Trophoblast cell (in vitro differentiated cells and primary cell): ENCODE measurements around the gene DIAPH2.

Source experiments
- DNase-seq, 2 donors: peaks; one replicate each; pipeline ENCODE4 v3.0.0-alpha.2; 2016
- H2AFZ ChIP-seq: 2 replicates; pipeline ENCODE4 v1.6.1; 2013; ENCODE audit warnings: low read length, moderate library complexity, mild to moderate bottlenecking; ENCODE audit not compliant: insufficient read depth, poor library complexity
- H2AK5ac ChIP-seq: 2 replicates; pipeline ENCODE4 v1.6.1; 2013; ENCODE audit warnings: mild to moderate bottlenecking, low read length
- H2BK120ac ChIP-seq: 2 replicates; pipeline ENCODE4 v1.6.1; 2013; ENCODE audit warnings: low read length, mild to moderate bottlenecking, moderate library complexity; ENCODE audit not compliant: insufficient read depth, poor library complexity
- H2BK12ac ChIP-seq: 2 replicates; pipeline ENCODE4 v1.6.1; 2013; ENCODE audit warnings: mild to moderate bottlenecking, low read length, moderate library complexity
- H2BK5ac ChIP-seq: 2 replicates; pipeline ENCODE4 v1.6.1; 2013; ENCODE audit warnings: low read length, low read depth, moderate library complexity, mild to moderate bottlenecking; ENCODE audit not compliant: poor library complexity
- H3K14ac ChIP-seq: 2 replicates; pipeline ENCODE4 v1.6.1; 2013; ENCODE audit warnings: mild to moderate bottlenecking, low read length
- H3K18ac ChIP-seq: 2 replicates; pipeline ENCODE4 v1.6.1; 2013; ENCODE audit warnings: mild to moderate bottlenecking, low read length
- H3K23ac ChIP-seq: 2 replicates; pipeline ENCODE4 v1.6.1; 2013; ENCODE audit warnings: low read length
- H3K27ac ChIP-seq: 2 replicates; pipeline ENCODE4 v1.5.1; 2013; ENCODE audit warnings: low read depth, mild to moderate bottlenecking, inconsistent platforms, low read length, moderate library complexity
- H3K27me3 ChIP-seq: 2 replicates; pipeline ENCODE4 v1.6.1; 2013; ENCODE audit warnings: inconsistent platforms, mild to moderate bottlenecking, low read length, moderate library complexity; ENCODE audit not compliant: insufficient read depth
- H3K36me3 ChIP-seq, 2 experiments: 1 replicate in 1 of 2; 2 replicates in 1 of 2; pipeline ENCODE4 v1.6.1; 2013; ENCODE audit warnings: low read length in 2 of 2, mild to moderate bottlenecking in 2 of 2, moderate library complexity in 1 of 2; ENCODE audit not compliant: insufficient read depth in 2 of 2, control insufficient read depth in 1 of 2
- H3K4ac ChIP-seq: 2 replicates; pipeline ENCODE4 v1.6.1; 2013; ENCODE audit warnings: low read depth, mild to moderate bottlenecking, low read length, moderate library complexity
- H3K4me1 ChIP-seq, 2 experiments: 1 replicate in 1 of 2; 2 replicates in 1 of 2; pipeline ENCODE4 v1.6.1; 2013; ENCODE audit warnings: low read length in 2 of 2, mild to moderate bottlenecking in 2 of 2, moderate library complexity in 1 of 2; ENCODE audit not compliant: insufficient read depth in 2 of 2, control insufficient read depth in 1 of 2
- H3K4me2 ChIP-seq: 2 replicates; pipeline ENCODE4 v1.6.1; 2013; ENCODE audit warnings: inconsistent platforms, mild to moderate bottlenecking, low read length, moderate library complexity
- H3K4me3 ChIP-seq: 2 replicates; pipeline ENCODE4 v1.5.1; 2013; ENCODE audit warnings: mild to moderate bottlenecking, low read depth, low read length, inconsistent platforms
- H3K79me1 ChIP-seq: one replicate; pipeline ENCODE4 v1.6.1; 2013; ENCODE audit warnings: low read length
- H3K79me2 ChIP-seq: 2 replicates; pipeline ENCODE4 v1.6.1; 2013; ENCODE audit warnings: low read length, mild to moderate bottlenecking; ENCODE audit not compliant: control insufficient read depth, insufficient read depth, poor library complexity
- H3K9ac ChIP-seq: 2 replicates; pipeline ENCODE4 v1.6.1; 2013; ENCODE audit warnings: mild to moderate bottlenecking, low read length
- H3K9me3 ChIP-seq: 2 replicates; pipeline ENCODE4 v1.6.1; 2013; ENCODE audit warnings: low read depth, mild to moderate bottlenecking, control low read depth, inconsistent platforms, low read length; ENCODE audit not compliant: insufficient read depth
- H4K12ac ChIP-seq: 2 replicates; pipeline ENCODE4 v1.6.1; 2013; ENCODE audit warnings: low read depth, mild to moderate bottlenecking, low read length, moderate library complexity
- H4K8ac ChIP-seq: 2 replicates; pipeline ENCODE4 v1.6.1; 2013; ENCODE audit warnings: low read depth, mild to moderate bottlenecking, low read length, moderate library complexity
- H4K91ac ChIP-seq: one replicate; pipeline ENCODE4 v1.6.1; 2013; ENCODE audit warnings: low read depth, mild to moderate bottlenecking, low read length, moderate library complexity
- WGBS: extraction: QIAGEN DNeasy Blood & Tissue Kit; methylation state at CpG from one replicate; pipeline ENCODE4 v1.1.7; 2013; ENCODE audit warnings: missing lambda C conversion rate; ENCODE audit not compliant: insufficient read length, insufficient coverage; ENCODE audit errors: extremely low coverage; 5-methylcytosine and 5-hydroxymethylcytosine counted together

Gene DIAPH2

GRCh38 chrX:96906741-96907140 lies 222.1 kb downstream of the DIAPH2 start:
- H2AFZ ChIP-seq: no peak overlapping the region
- H2BK120ac ChIP-seq: no peak overlapping the region
- no peak overlapping the region for H2AK5ac ChIP-seq
- no peak overlapping the region for H3K14ac ChIP-seq
- no peak overlapping the region for H3K4ac ChIP-seq
- no peaks in the 10 kb centered on the region for H3K79me2 ChIP-seq
- no peak overlapping the region for H4K12ac ChIP-seq
- H3K18ac ChIP-seq: no peak overlapping the region
- no peaks in the 10 kb centered on the region for H3K4me1 ChIP-seq
- H3K23ac ChIP-seq: no peak overlapping the region
- no peaks in the 10 kb centered on the region for H3K36me3 ChIP-seq
- H3K79me1 ChIP-seq: no peaks in the 10 kb centered on the region
- H3K4me3 ChIP-seq: no peak overlapping the region
- H3K4me2 ChIP-seq: no peak overlapping the region
- no peak overlapping the region for H4K91ac ChIP-seq
- H2BK5ac ChIP-seq: no peak overlapping the region
- no peaks in the 10 kb centered on the region for H3K9me3 ChIP-seq
- no peak overlapping the region for H3K9ac ChIP-seq
- H3K27ac ChIP-seq: no peak overlapping the region
- no CpG with 5 or more reads among the region's 2 CpGs for WGBS
- DNase-seq: no peak
- no peak overlapping the region for H4K8ac ChIP-seq
- H3K27me3 ChIP-seq: no peaks in the 10 kb centered on the region
- no peak overlapping the region for H2BK12ac ChIP-seq

GRCh38 chrX:96907516-96908272 lies 223.1 kb downstream of the DIAPH2 start:
- Histone ChIP-seq H2AFZ (no peak overlapping the region), H3K36me3 (no peaks in the 10 kb centered on the region), H3K9ac (no peak overlapping the region), H3K23ac (no peak overlapping the region), H4K8ac (no peak overlapping the region), H2AK5ac (no peak overlapping the region), H3K27me3 (no peaks in the 10 kb centered on the region), H3K4me3 (no peak overlapping the region), H2BK12ac (no peak overlapping the region), H3K4ac (no peak overlapping the region), H3K79me2 (no peaks in the 10 kb centered on the region), H4K91ac (no peak overlapping the region), H3K14ac (no peak overlapping the region), H3K18ac (no peak overlapping the region), H3K4me1 (no peaks in the 10 kb centered on the region), H3K9me3 (no peaks in the 10 kb centered on the region), H3K4me2 (no peak overlapping the region), H3K79me1 (no peaks in the 10 kb centered on the region), H4K12ac (no peak overlapping the region), H2BK5ac (no peak overlapping the region), H2BK120ac (no peak overlapping the region), H3K27ac (no peak overlapping the region)
- no CpG with 5 or more reads among the region's 3 CpGs for WGBS
- DNase-seq: no peak

- Histone ChIP-seq H2BK12ac (no peak overlapping the region), H3K79me2 (no peaks in the 10 kb centered on the region), H3K4me2 (no peak overlapping the region), H2AFZ (no peak overlapping the region), H2AK5ac (no peak overlapping the region), H3K27me3 (no peaks in the 10 kb centered on the region), H2BK5ac (no peak overlapping the region), H4K8ac (no peak overlapping the region), H3K4me3 (no peak overlapping the region), H3K9ac (no peak overlapping the region), H3K4ac (no peak overlapping the region), H3K18ac (no peak overlapping the region), H4K12ac (no peak overlapping the region), H2BK120ac (no peak overlapping the region), H3K4me1 (no peaks in the 10 kb centered on the region), H3K79me1 (no peaks in the 10 kb centered on the region), H3K14ac (no peak overlapping the region), H3K23ac (no peak overlapping the region), H4K91ac (no peak overlapping the region), H3K36me3 (no peaks in the 10 kb centered on the region), H3K27ac (no peak overlapping the region), H3K9me3 (no peaks in the 10 kb centered on the region)
- whole genome bisulfite sequencing: 100% methylated on average over 4 of the region's 5 CpGs
- no peak for DNase-seq
These were observed 224.6 kb downstream of the DIAPH2 start for GRCh38 chrX:96909291-96909690.

GRCh38 chrX:96918864-96919263 lies 234.2 kb downstream of the DIAPH2 start:
- no peak for DNase-seq
- no peak overlapping the region for H3K4me2 ChIP-seq
- no peak overlapping the region for H2BK120ac ChIP-seq
- no peaks in the 10 kb centered on the region for H3K79me1 ChIP-seq
- H3K27ac ChIP-seq: no peak overlapping the region
- no peak overlapping the region for H3K9ac ChIP-seq
- H3K36me3 ChIP-seq: no peaks in the 10 kb centered on the region
- no peak overlapping the region for H3K4me3 ChIP-seq
- no peaks in the 10 kb centered on the region for H3K4me1 ChIP-seq
- H3K9me3 ChIP-seq: no peaks in the 10 kb centered on the region
- no peak overlapping the region for H3K14ac ChIP-seq
- WGBS: no CpG with 5 or more reads among the region's 2 CpGs
- no peak overlapping the region for H3K18ac ChIP-seq
- H3K4ac ChIP-seq: no peak overlapping the region
- no peaks in the 10 kb centered on the region for H3K27me3 ChIP-seq
- no peak overlapping the region for H3K23ac ChIP-seq
- no peaks in the 10 kb centered on the region for H3K79me2 ChIP-seq
- no peak overlapping the region for H2AK5ac ChIP-seq
- H4K12ac ChIP-seq: no peak overlapping the region
- no peak overlapping the region for H2BK5ac ChIP-seq
- no peak overlapping the region for H2AFZ ChIP-seq
- no peak overlapping the region for H4K8ac ChIP-seq
- H2BK12ac ChIP-seq: no peak overlapping the region
- no peak overlapping the region for H4K91ac ChIP-seq
